Erythroblast (primary cell): Measurements from ENCODE around the gene CALN1.

Experiments
- DNase-seq, 2 experiments: peaks; one replicate each; lab custom pipeline; 2025; lab: John Stamatoyannopoulos, UW
- GATA1 ChIP-seq: IDR thresholded peaks from 2 replicates; pipeline ENCODE4 v1.6.1; 2011; ENCODE audit warnings: low read depth, mild to moderate bottlenecking, control low read depth, low read length, moderate library complexity
- POLR2A ChIP-seq: IDR thresholded peaks from 2 replicates; pipeline ENCODE4 v1.6.1; 2011; ENCODE audit warnings: mild to moderate bottlenecking, low read length

Gene CALN1

GRCh38 chr7:72111086-72111485 is 301.1 kb downstream of the CALN1 start:
- no peak for TF ChIP-seq GATA1
- DNase-seq = no peak

DNA sequence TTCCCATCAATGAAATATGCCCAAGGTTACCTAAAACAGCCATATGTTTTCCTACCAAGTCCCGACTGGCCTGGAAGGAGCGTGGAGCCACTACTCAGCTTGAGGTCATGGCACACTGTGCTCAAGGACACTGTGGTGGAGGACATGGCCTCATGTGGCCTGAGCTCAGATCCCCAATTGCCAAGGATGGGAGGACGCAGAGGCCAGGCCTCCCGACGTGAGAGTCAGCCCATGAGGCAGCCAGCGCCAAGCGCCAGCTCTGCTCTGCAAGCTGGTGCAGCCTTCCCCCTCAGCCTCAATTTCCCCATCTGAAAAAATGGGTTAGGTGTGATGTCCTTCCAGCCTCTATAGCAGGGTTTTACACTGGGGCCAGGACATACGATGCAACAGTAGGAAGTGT is 302.6 kb downstream of the CALN1 start:
- DNase-seq = no peak
- TF ChIP-seq GATA1 (no peak), POLR2A (no peak)

- TF ChIP-seq POLR2A (no peak), GATA1 (no peak)
- DNase-seq = no peak
Observed at GRCh38 chr7:72106405-72106804, 305.7 kb downstream of the CALN1 start.

- no peak for TF ChIP-seq POLR2A
- no peak for TF ChIP-seq GATA1
- DNase-seq = no peak
Observed at GRCh38 chr7:72101444-72101843, 310.7 kb downstream of the CALN1 start.

DNA sequence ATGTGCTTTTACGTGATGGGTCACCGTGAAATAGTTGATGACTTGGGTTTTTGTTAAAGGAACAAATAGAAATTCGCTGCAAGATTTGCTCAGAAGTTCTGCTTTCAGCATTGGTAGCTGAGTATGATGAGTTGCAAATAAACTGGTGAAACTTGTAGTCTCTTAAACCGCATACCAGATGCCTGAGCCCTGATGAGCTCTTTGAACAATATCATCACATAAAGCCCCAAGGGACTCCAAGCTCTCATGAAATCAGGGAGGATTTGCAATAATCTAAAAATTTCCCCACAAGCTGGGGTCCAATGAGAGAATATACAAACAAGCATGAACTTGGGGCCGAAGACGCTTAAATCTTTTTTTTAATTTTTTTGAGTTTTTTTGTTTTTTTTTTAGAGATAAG is 312.4 kb downstream of the CALN1 start:
- TF ChIP-seq GATA1 (no peak), POLR2A (no peak)
- no peak for DNase-seq

DNA sequence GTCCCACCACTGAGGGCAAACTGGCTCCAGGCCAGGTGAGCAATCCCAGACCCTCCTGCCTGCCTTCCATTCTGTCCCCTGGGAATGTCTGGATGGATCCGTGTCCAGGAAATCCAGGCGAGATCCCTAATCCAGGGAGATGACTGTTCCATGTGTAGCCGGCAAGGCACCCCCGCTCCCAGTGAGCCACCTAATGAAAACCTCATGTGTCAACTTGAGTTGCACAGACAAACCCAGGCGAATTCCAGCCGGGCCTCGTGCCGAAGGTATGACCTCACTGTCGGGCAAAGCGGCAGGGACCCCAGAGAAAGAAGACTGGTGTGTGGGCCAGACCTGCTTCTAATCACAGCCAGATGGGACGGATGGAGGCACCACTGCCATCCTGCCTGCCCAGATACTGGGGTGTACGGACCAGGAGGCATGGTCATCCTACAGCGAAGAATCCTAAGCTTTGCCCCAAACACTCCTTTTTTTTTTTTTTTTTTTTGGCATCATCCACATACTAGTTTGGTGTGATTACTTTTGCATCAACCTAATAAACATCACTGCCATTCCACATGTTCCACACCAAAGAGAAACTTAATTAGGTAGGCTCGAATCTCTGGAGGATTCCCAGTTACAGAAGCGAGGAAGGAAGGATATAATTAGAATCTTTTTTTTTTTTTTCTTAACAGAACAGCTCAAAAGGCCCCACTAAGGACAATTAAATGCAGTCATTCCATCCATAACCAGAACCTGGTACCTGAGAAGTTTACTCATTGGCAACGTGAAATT is 313.1 kb downstream of the CALN1 start:
- no peak for DNase-seq
- TF ChIP-seq POLR2A (no peak), GATA1 (no peak)

DNA sequence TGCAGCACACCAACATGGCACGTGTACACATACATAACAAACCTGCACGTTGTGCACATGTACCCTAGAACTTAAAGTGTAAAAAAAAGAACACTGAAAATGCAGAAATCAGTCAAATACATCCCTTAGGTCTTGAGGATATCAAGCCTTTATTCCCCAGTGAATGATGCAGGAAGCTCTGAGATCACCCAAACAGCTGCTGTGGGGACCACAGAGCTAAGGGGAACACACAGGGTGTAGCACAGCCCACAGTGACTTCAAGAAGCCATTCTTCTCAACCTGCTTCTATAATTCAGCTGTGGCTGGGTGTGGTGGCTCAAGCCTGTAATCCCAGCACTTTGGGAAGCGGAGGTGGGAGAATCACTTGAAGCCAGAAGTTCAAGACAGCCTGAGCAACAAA is 314.9 kb downstream of the CALN1 start:
- DNase-seq = no peak
- TF ChIP-seq POLR2A (no peak), GATA1 (no peak)

- DNase-seq = no peak
- no peak for TF ChIP-seq GATA1
Observed at GRCh38 chr7:72092769-72093168, 319.4 kb downstream of the CALN1 start.

- no peak for DNase-seq
- TF ChIP-seq GATA1 (no peak), POLR2A (no peak)
Observed at GRCh38 chr7:72087926-72088325, 324.2 kb downstream of the CALN1 start.

GRCh38 chr7:72080865-72081510 is 331.1 kb downstream of the CALN1 start:
- no peak for DNase-seq
- TF ChIP-seq POLR2A = no peak
- TF ChIP-seq GATA1 = no peak

DNA sequence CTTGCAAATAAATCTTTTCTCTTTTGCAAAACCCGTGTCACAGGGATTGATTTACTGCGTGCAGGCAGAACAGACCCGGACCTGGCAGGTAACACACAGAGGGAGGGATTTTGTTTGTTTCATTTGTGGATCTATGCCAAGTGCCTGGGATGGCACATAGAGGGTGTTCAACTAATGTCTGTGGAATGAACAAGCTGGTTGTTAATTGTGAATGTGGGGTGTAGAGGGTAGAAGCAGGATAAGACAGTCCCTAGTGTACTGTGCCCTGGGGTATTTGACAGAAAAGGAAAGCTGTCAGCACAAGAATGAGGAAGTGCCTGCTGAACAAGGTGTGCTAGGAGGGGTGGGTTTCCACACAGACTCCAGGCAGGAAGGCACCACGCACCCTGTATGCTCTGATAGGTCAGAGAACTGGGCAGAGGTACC is 331.8 kb downstream of the CALN1 start:
- TF ChIP-seq POLR2A (no peak), GATA1 (no peak)
- no peak for DNase-seq

- TF ChIP-seq POLR2A = no peak
- no peak for TF ChIP-seq GATA1
- DNase-seq = no peak
Observed at GRCh38 chr7:72078856-72079255, 333.3 kb downstream of the CALN1 start.

GRCh38 chr7:72078301-72078700 is 333.8 kb downstream of the CALN1 start:
- no peak for TF ChIP-seq POLR2A
- no peak for TF ChIP-seq GATA1
- no peak for DNase-seq

GRCh38 chr7:72077786-72078185 is 334.4 kb downstream of the CALN1 start:
- no peak for DNase-seq
- no peak for TF ChIP-seq GATA1
- no peak for TF ChIP-seq POLR2A

GRCh38 chr7:72072901-72073300 is 339.2 kb downstream of the CALN1 start:
- no peak for TF ChIP-seq GATA1
- TF ChIP-seq POLR2A = no peak
- DNase-seq = no peak
